OCI-LY3 (cell line): ENCODE results near the gene HOXA1.

Experiments used
- EZH2phosphoT487 ChIP-seq: fragments of 200-600 bp; shearing (Covaris generic); IDR thresholded peaks from 2 replicates; pipeline ENCODE4 v1.6.1; 2018; ENCODE audit warnings: antibody characterized with exemption, mixed run types, low read depth
- TF ChIP-seq, protein P1 (sequence below): fragments of 200-600, 300-600 bp; sonication (generic); IDR thresholded peaks from 2 replicates; pipeline ENCODE4 v1.5.1; 2014; ENCODE audit warnings: antibody characterized with exemption, low read length, low read depth

DNA sequence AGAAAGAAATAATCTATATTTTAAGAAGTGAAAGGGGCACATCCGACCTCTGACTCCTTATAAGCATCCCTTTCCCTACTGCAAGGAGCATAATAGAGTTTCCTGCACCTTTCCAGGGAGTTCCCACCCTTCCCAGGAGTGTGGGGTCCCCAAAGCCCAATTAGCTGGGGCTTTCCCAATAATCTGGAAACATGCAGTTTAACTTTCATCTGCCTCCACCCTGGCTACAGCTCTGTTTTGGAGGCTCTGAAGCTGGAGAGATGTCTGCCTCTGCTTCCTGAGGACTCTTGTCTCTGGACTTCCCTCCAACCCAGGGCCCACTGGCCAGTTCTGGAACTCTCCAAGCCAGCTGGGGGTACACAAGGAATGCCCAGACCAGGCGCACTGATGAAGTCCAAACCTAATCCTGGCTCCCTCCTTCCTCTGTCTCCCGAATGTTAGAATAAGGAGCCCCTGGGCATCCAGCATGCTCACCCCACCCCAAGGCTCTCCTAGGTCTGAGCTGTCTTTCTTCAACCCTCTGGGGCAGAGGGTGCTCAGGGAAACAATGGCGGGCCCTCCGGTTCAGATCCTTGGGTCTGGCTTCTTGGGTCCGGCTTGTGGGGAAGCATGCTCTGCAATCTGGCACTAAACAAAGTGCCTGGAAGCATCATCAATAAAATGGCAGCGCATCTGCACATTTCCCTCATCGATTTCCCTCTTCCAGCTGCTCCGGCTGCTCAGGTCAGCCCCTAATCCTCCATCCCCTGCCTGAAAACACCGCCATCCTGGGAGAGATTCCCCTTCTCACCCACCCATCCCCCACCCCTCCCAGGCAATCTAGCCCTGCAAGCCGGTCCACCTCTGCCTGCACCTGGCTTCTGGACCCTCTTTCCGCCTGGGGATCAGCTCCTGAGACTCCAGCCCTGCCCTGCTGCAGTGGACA, 21.4 kb upstream of the HOXA1 start:
- TF ChIP-seq, protein P1, sequence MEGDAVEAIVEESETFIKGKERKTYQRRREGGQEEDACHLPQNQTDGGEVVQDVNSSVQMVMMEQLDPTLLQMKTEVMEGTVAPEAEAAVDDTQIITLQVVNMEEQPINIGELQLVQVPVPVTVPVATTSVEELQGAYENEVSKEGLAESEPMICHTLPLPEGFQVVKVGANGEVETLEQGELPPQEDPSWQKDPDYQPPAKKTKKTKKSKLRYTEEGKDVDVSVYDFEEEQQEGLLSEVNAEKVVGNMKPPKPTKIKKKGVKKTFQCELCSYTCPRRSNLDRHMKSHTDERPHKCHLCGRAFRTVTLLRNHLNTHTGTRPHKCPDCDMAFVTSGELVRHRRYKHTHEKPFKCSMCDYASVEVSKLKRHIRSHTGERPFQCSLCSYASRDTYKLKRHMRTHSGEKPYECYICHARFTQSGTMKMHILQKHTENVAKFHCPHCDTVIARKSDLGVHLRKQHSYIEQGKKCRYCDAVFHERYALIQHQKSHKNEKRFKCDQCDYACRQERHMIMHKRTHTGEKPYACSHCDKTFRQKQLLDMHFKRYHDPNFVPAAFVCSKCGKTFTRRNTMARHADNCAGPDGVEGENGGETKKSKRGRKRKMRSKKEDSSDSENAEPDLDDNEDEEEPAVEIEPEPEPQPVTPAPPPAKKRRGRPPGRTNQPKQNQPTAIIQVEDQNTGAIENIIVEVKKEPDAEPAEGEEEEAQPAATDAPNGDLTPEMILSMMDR = no peak
- no peak for TF ChIP-seq EZH2phosphoT487
